Neural cell (in vitro differentiated cells): Measurements from ENCODE around the gene LIMS1.
"Not testable (repeated sequence)": the region's sequence is repeated elsewhere in the genome, so short reads cannot be mapped to it uniquely, and the experiment has no call there.

ENCODE experiments used
- CTCF ChIP-seq: fragments of 450-650 bp; IDR thresholded peaks from 2 replicates; pipeline ENCODE4 v1.5.1; 2014; ENCODE audit warnings: antibody characterized with exemption, mild to moderate bottlenecking, moderate library complexity; ENCODE audit not compliant: poor library complexity, severe bottlenecking
- EZH2 ChIP-seq: fragments of 200-600, 300-800 bp; shearing (Covaris generic), sonication (generic); IDR thresholded peaks from 2 replicates; pipeline ENCODE4 v1.6.1; 2014; ENCODE audit warnings: antibody characterized with exemption, low read length, borderline replicate concordance, mild to moderate bottlenecking; ENCODE audit not compliant: insufficient read depth, poor library complexity, severe bottlenecking
- SMC3 ChIP-seq: fragments of 450-650 bp; conservative IDR thresholded peaks from 2 replicates; pipeline ENCODE4 v1.6.1; 2014; ENCODE audit warnings: antibody characterized with exemption, mild to moderate bottlenecking, moderate library complexity; ENCODE audit not compliant: poor library complexity
- TAF1 ChIP-seq: IDR thresholded peaks from 2 replicates; pipeline ENCODE4 v1.6.1; 2012; ENCODE audit warnings: low read depth

DNA sequence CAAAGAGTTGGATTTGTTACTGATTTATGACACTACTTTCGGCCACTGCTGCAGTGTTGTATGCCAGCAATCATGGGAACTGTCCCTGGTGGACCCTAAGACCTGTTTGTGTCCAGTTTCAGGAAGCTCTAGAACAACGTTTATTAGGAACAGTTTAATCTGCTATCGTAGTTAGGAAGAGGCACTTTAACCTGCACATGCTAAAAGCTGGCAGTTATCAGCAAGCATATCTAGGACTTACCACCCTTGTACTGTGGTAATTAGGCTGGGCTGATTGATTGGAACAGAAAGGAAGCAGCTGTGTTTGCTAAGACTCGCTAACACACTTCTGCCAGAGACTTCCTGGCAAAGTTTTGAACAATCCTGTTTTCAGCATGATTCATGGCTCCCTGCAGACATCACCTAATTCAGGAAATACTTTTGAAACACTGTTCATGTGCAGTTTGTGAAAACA lies 144.0 kb downstream of the LIMS1 start:
- TF ChIP-seq CTCF, TAF1, SMC3, EZH2: not testable (repeated sequence)
